Stimulated activated CD4-positive, alpha-beta T cell treated with anti-CD3 and anti-CD28 coated beads, Interleukin-4, amount 100 ng/mL, for 1 hour (primary cell): Measurements from ENCODE around the gene VDAC1.
"Not testable (repeated sequence)": the region's sequence is repeated elsewhere in the genome, so short reads cannot be mapped to it uniquely, and the experiment has no call there.

Experiments used
- DNase-seq: peaks from one replicate; pipeline ENCODE4 v3.0.0-alpha.2; 2020

Gene VDAC1

DNA sequence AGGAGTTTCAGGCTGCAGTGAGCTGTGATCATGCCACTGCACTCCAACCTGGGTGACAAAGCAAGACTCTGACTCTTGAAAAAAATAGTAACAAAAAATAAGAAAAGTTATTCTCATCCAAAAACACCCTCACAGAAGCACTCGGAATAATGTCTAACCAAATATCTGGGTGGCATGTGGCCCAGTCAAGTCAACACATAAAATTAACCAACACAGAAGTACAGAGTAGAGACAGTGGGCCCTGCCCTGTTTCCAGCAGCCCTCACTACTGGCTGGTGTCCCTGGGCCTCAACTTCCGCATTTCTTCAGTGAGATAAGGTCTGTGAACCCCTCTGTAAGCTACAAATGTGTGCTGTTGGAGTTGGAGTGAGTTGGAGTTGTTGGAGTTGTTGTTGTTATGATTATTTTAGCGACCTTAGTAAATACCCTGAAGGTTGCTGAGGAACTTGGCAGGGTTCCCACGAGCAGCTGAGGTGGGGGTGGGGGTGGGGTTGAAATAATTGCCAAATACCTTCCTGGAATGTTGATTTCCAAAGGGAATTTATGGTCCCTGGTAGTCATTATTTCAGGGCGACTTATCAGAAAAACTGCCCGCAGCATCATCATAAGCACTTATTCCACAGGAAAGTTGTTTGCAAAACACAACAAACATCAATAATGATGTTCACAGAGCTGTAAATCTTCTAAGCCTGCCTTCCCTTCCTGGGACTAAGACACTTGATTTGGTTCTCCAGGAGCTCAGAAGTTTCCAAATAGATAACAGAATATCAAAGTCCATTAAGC lies 66.5 kb downstream of the VDAC1 start:
- no peak for DNase-seq

DNA sequence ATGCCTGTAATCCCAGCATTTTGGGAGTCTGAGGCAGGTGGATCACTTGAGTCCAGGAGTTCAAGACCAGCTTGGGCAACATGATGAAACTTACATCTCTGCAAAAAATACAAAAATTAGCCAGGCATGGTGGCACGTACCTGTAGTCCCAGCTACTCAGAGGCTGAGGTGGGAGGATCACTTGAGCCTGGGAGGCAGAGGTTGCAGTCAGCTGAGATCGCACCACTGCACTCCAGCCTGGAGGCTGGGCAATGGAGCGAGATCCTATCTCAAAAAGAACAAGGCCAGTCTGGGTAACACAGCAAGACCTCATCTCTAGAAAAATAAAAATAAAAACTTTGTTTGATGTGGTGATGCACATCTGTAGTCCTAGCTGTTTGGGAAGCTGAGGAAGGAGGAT lies 67.1 kb downstream of the VDAC1 start:
- DNase-seq = not testable (repeated sequence)

GRCh38 chr5:133936651-133937015 lies 68.1 kb downstream of the VDAC1 start:
- DNase-seq = no peak

- DNase-seq = not testable (repeated sequence)
Measured at GRCh38 chr5:133935991-133936650, 68.7 kb downstream of the VDAC1 start.

- DNase-seq = no peak
Measured at GRCh38 chr5:133935667-133935940, 69.2 kb downstream of the VDAC1 start.

- no peak for DNase-seq
Measured at GRCh38 chr5:133934822-133935666, 69.7 kb downstream of the VDAC1 start.

DNA sequence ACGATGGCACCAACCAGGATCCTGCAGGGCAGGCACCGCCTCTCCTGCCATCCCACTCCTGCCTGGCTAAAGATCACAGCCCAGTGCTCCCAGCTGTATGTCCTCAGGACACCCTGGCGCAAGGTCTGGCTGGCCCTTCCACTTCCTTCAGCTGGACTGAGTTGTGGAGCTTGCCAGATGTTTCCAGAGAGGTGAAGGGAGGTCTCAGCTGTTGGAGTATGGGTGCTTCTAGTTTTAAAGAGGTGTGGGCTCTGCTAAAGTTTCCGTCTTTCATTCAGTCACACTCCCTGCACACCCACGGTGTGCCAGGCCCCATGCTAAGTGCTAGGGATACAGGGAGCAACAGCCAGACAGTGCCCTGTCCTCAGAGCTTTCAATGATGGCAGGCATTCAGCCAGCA lies 70.5 kb downstream of the VDAC1 start:
- no peak for DNase-seq

DNA sequence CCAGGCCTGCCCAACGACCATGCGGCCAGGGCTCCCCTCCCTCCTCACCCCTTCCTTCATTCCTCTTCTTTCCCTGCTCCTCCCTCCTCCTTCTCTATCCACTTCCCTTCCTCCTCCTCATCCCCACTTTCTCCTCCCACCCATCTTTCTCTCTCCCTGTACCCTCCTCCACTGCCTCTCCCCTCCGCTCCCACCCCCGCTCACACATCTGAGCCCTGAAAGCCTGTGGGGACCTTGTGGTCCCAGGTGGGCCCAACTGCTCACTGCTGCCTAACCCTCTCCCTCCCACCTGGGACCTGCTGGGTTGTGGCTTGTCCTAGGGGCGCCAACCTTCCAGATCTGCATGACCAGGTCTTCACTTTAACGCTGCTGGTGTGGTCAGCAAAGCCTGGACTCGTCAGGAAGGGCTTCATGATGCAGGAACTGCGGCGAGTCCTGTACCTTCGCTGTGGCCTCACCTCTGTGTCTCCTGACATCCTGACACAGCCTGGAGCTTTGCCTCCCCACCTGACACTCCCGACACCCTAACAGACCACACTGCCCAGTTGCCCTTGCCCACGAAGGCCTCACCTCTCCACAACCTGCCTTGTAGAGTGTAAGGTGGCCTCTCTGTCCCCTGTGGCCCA lies 71.0 kb downstream of the VDAC1 start:
- no peak for DNase-seq

DNA sequence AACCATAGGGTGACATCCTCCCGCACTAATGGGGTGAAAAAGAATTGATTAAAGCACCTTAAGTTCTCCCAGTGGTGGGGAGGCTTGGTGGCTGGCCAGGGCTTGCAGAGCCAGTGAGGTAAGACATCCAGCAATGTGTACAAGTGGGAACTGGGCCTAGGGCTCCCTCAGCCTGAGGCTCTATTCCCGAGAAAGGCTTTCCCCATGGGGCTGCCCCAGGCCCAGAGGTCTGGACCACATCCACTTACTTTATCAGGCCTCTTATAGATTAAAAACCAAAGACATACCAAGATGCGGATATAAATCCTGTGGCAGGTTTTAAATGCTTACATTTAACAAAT lies 71.6 kb downstream of the VDAC1 start:
- no peak for DNase-seq

DNA sequence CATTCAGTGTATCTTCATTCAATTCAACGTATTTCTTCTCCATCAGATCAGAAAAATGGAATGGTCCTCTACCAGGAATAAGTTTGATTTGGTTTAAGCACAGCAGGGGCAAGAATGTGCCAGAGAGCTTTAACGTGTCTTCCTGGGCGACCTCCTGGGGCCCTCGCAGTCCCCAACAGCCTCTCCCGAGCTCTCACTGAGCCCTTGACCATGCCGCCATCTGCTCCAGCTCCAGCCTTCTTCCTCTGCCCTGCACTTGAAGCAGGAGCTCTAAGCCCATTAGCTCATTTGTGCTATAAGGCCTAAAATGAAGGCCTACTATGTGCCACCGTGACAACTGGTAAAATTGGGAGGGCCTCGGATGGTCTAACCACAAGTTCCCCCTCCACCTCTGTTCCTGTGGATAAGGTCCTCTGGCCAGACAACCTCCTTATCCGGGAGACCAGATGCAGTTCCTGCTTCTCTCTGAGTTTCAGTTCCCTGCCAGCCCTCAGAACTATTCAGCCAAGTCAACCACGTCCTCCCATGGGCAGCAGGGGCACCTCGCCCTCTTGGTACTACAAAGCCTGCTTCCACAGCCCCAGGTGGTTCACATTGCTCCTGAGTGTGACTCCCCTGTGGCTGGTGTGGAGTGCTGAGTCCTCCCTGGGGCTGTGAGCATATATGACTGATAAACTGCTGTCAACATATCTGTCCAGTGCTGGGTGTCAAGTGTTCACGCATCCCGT lies 72.2 kb downstream of the VDAC1 start:
- no peak for DNase-seq

GRCh38 chr5:133931546-133931945 lies 73.2 kb downstream of the VDAC1 start:
- no peak for DNase-seq

DNA sequence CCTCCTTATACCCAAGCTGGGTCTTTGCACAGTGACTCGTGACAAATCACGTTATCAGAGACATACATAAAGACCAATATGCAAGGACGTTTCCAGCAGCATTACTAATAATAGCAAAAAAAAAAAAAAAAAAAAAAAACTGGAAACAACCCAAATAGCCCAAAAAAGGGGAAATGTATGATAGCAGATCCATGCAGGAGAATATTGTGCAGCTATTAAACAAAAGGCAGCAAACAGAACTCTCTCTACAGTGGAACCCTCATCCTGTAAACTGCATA lies 74.0 kb downstream of the VDAC1 start:
- DNase-seq = no peak

GRCh38 chr5:133930061-133930812 lies 74.5 kb downstream of the VDAC1 start:
- DNase-seq = peak; percentile 70

- DNase-seq = no peak
Measured at GRCh38 chr5:133928587-133929393, 76.0 kb downstream of the VDAC1 start.

- no peak for DNase-seq
Measured at GRCh38 chr5:133927300-133928180, 77.2 kb downstream of the VDAC1 start.

DNA sequence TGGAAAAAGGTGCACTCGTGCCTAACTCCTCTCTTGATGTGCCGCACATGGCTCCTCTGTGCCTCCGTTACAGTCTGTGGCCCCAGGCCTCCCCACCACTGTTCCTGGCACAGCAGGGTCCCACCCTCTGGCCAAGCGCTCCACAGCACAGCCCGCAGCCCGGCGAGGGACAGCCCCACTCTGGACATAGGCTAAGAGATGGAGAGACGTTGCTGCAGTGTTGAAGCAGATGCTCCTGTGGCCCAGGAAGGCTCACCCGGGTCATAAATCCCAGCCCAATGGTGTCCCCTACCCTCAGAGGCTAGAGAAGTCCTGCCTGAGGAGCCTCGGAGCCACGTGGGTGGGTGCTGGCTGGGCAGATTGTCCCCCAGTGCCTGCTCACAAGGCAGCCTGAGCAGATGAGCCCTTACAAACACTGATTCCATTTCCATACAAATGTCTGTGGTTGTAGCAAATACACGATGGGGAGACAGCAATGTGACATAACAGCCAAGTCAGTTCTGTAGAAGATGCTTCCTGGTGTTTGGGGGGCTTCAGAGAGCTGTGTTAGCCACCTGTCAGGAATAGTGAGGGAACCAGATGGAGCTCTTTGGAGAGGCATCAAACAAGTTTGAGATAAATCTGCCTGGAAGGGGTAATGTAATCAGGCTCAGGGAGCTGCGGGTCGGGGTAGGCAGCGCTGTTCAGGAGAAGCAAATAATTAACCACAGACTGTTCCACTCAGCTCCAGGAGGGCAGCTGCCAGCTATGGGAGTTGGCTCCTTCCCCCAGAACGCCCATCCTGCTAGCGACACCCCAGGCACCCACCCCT lies 78.1 kb downstream of the VDAC1 start:
- DNase-seq = no peak

GRCh38 chr5:133925866-133926488 lies 78.8 kb downstream of the VDAC1 start:
- no peak for DNase-seq

GRCh38 chr5:133925269-133925668 lies 79.5 kb downstream of the VDAC1 start:
- DNase-seq = no peak
